HG03135 (cell line): ENCODE results near the gene BLOC1S1.

Source experiments
- ATAC-seq: cut with Tn5 transposase; IDR thresholded peaks from one replicate; pipeline ENCODE4 v1.9.1; 2021; ENCODE audit warnings: mild to moderate bottlenecking, moderate library complexity; ENCODE audit not compliant: unreplicated experiment

Gene BLOC1S1

DNA sequence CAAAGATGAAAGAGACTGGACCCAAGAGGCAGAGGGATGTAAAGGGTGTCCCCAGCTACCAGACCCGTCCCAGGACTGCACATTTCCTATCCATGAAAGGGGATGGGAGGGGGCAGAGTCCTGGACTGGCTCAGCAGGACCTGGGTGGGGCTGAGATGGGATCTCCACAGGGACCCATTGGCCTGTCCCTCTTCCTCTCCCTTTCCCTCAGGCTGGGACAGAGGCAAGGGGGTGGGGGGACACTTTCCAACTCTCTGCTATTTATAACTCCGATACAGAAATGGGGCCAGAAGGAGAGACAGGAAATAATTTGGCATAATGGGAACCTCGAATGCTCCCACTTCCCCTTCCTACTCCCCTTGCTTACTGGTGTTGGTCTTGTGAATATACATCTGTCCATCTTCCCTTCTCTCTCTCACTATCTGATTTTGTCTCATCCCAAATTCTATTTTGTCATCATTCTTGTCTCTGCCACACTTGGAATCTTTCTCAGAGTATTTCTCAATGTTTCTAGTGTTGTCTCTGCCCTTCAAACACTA, 7.1 kb upstream of the BLOC1S1 start:
- no peak for ATAC-seq

DNA sequence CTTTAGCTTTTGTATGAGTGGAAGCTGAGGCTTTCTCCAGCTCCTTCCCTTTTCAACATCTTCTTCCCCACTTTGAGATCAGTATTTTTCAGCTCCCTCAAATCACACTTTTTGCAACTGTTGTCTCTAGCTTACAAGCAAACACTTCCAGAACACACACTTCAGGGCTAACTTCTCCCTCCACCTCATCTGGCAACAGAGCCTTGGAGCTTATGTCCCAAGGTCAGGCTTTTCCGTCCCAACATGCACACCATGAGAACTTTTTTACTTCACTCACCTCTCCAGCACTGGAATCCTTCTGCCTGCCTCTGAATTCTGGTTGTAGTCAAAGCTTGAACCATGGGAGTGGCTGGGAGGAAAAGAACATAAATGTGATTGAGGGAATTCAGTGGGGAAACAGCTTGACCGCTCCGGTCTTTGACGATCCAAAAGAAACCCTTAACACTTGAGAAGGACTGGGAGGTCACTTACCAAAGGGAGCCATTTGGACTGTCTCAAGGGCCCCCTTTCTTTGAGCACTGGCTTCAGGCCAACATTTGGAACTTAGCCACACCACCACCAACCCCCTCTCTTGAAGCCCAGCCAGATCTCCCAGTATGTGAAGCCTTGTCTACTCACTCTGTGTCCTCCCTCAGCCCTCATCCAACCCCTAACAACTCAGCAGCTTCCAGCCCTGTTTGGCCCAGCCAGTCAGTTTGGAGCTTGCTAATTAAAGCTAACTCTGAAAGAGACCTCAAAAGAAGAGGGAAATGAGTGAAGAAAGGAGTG, 3.9 kb upstream of the BLOC1S1 start:
- no peak for ATAC-seq

DNA sequence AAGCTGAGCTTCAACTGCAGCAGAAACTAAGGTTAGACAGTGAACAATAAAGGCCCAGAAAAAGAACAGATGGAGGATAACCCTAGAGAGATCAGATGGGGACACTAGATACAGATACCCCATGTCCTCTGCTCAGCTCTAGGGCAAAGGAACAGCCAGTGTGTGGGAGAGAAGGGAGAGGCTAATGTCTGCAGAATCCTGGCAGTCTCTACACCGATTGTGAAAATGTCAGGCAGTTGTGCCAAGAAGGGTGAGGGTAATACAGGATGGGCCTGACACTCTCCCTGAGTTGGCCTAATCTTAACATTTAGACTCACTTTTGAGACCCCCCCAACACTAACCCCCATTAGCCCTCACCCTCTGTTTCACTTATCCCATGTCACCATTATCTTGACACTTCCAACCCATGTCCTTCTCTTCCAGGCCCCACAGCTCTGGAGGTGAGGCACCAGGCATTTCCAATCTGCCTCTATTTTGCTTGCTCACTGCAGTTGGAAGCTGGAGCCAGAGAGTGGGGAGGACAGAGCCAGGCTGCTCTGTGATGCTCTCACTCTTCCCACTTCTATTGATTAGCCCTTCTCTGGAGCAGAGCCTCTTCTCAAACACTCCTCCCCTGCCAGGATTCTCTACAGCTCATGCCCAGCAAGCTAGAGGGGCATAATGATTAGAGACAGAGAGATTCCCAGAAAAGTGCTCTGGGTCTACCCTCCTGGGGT, 3.0 kb upstream of the BLOC1S1 start:
- ATAC-seq: no peak

DNA sequence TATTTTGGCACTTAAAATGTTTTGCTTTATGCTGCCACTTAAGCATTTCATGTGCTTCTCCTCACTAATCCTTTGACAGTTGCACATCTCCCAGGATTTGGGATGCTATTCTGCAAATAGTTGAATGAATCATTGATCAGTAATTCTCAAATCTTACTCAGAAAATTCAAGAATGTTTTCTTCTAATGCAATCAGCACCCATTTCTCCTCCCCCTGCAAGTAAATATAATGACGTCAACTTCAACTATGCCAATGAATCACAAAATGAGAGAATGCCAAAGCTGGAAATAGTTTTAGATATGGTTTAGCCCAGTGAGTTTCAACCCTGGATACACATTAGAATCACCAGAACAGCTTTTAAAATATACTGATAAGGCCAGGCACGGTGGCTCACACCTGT, 2.1 kb upstream of the BLOC1S1 start:
- ATAC-seq: no peak

DNA sequence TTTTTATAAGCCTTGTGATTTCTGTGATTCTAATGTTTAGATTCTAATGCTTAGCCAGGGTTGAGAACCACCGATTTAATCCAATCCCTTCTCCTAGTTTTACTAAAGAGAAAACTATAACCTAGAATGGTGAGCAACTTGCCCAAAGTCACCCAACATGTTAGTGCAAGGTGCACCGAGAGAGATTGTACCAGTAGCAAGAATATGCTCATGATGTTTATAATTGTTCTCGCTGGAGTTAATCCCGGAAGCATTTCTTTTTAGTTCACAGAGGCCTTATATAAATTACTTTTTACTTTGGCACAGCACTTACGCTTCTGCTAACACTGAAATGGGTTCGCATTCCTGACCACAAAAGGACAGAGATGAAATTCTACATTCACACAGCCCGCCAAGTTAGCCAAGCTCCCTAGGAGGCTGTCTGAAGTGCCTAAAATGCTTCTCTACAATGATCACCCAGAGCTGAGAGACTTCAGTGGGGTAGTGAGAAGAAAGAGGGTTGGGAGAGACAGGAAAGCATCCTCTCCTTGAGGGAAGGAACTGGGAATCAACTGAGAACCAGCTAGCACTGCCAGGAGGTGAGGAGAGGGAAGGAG, 579 bp upstream of the BLOC1S1 start:
- no peak for ATAC-seq

DNA sequence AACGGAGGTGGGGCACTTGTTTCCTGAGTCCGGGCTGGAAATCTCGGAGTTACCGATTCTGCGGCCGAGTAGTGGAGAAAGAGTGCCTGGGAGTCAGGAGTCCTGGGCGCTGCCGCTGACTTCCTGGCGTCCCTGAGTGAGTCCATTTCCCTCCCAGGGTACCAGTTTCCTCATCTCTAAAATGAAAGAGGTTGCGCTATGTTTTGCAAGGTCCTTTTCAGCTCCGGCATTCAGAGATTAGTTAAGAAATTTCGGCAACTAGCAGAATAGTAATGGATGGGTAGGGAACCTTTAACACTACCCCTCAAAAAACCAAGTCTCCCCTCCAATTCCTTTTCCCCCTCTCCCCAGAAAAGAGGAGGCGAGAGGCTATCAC, 724 bp downstream of the BLOC1S1 start:
- ATAC-seq: no peak

DNA sequence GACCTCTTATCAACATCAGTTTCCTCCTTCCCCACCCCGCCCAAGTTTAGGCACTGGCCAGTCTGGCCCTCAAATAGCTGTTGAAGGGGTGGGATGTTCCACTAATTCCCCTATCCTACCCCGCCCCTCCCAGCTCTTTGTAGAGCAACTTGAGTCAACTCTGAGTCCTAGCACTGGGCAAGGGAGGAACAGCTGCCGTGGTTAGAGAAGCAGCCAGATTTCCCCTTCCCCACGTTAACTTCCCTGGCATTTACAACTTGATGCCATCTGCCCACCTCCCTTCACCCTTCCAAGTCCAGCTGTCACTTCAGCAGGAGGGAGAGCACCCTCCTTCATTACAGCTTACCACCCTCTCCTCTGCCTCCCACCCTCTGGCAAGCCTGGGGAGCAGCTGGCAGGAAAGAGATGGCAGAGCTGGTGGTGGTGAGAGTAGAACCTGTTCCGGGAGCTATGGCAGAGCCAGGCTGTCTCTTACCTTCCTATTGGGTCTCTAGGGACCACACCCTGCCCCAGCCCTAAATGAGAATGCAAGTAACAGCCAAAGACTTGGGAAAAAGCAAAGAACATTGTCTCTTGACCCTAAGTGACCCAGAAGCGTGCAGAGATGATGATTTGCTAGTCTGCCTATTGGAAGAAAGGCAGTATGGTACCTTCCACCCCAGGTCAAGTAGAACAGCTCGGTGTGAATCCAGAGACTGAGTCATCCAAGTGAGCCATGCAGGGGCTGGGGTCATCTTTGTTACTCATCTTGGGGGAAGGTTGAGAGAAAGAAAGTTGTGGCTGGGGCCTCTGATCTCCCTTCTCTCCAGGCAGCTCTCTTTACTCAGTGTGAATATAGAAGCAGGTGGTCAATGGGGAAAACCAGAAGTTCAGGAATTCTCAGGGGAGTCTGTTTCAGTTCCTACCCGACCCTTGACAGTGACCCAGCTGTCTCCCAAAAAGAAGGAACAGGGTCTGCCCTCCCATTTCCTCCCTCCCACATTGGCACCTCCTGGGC, 1.5 kb downstream of the BLOC1S1 start:
- no peak for ATAC-seq

DNA sequence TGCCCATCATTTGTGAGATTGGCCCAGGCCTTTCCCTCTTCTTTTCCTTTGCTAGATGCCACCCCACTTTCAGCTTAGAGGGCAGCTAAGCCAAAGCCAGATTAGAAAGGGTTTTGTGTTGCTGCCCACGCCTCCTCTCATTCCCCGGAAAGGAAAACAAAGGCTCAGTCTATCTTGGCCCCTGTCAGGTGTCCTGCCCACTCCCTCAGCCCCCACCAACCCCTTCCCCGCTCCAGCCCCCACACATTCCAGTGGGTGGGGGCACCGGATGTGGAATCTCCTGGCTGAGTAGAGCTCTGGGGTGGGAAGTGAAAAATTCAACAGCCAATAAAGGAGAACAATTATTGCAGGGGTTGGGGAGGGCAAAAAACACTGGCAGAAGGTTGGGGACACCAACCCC, 2.2 kb downstream of the BLOC1S1 start:
- no peak for ATAC-seq

DNA sequence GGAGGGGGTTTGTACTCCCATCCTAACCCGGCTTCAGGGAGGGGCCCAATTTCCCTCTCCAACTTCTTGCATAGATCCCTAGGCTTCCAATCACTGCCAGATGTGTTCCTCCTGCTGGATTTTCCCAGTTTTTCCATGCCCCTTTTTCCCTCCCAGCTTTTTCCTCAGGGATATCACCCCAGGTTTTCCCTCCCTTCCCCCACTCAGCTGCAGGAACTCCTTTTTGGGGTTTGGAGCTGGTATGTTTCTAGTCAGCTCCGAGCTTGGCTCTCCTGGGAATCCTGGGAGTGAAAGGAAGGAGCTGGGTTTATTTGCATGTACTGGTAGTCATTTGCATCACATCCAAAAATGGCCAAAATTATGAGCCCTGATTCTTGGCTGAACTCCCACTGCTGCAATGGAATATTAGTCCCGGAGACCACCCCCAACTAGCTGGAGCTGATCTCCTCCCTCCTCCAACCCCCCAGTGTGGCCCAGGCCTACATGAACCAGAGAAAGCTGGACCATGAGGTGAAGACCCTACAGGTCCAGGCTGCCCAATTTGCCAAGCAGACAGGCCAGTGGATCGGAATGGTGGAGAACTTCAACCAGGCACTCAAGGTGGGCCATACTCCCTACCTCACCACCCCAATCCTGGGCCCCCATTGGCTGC, 2.9 kb downstream of the BLOC1S1 start:
- no peak for ATAC-seq

DNA sequence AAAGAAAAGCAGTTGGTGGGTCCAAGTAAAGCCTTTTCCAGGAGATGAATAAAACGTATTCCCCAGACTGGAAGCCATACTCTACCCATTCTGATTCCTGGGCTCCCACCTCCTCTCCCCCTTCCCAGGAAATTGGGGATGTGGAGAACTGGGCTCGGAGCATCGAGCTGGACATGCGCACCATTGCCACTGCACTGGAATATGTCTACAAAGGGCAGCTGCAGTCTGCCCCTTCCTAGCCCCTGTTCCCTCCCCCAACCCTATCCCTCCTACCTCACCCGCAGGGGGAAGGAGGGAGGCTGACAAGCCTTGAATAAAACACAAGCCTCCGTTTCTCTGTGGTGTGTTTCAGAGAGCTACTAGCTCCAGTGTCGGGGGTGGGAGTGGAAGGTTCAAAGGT, 3.5 kb downstream of the BLOC1S1 start:
- ATAC-seq: no peak

DNA sequence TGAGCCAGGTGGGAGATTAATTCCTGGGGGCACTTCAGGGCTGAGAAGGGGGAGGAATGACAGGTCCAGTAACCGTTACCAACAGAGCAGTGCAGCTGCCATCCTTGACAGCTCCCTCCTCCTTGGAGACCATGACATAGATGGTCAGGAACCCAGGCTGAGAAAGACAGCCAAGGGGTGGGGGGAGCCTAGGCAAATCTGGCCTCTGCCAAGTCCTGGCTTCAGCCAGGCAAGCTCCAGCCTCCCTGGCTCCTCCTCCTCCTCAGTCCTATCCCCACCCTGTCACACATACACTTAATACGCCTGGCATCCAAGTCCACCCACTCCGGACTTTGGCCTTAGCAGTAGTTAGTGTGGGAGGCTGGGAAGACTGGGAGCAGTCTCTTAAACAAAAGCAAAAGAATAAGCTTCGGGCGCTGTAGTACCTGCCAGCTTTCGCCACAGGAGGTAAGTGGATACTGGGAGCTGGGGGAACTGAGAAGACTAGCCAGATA, 4.3 kb downstream of the BLOC1S1 start, which contains the start of gene RDH5:
Gene RDH5 (plus strand): TSS at position 323 of the 494 bp plus-strand sequence. CDS start 792 bp downstream, outside the sequence.
- ATAC-seq: no peak

DNA sequence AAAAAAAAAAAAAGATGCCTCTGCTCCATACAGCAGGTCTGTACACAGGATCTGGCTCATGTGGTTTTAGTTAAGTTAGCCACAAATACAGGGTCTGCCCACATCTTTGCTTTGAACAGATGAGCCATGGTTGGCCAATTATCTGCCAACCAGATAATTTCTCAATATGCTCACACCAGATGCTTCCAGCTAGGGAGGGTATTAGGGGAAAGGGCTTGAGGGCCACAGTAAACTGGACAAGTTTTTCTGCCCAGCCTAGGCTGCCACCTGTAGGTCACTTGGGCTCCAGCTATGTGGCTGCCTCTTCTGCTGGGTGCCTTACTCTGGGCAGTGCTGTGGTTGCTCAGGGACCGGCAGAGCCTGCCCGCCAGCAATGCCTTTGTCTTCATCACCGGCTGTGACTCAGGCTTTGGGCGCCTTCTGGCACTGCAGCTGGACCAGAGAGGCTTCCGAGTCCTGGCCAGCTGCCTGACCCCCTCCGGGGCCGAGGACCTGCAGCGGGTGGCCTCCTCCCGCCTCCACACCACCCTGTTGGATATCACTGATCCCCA, 5.1 kb downstream of the BLOC1S1 start:
- ATAC-seq: no peak

DNA sequence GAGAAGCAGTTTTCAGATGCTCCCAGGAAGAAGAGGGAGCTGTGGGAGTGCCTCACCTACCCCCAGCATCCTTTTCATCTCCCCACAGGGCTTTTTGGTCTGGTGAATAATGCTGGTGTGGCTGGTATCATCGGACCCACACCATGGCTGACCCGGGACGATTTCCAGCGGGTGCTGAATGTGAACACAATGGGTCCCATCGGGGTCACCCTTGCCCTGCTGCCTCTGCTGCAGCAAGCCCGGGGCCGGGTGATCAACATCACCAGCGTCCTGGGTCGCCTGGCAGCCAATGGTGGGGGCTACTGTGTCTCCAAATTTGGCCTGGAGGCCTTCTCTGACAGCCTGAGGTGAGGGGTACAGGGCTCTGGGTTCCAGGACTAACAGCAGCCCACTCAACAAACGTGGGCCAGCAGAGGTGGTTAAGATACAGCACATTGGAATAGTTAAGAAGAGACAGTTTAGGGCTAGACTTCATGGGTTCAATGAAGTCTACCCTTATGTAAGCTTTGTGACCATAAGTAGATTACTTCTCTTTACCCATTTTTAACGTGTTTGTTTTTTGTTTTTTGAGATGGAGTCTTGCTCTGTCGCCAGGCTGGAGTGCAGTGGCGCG, 5.9 kb downstream of the BLOC1S1 start:
- ATAC-seq: no peak

DNA sequence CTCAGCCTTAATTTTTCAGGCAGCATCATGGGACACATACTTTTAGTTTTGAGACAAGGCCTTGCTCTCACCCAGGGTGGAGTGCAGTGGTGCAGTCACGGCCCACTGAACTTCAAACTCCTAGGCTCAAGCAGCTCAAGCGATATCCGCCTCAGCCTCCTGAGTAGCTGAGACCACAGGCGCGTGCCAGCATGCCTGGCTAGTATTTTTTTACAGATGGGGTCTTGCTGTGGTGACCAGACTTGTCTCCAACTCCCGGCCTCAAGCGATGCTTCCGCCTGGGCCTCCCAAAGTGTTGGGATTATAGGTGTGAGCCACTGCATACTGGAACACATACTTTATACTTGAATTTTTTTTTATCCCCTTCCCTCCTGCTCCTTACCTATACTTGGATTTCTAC, 7.1 kb downstream of the BLOC1S1 start:
- ATAC-seq: no peak

DNA sequence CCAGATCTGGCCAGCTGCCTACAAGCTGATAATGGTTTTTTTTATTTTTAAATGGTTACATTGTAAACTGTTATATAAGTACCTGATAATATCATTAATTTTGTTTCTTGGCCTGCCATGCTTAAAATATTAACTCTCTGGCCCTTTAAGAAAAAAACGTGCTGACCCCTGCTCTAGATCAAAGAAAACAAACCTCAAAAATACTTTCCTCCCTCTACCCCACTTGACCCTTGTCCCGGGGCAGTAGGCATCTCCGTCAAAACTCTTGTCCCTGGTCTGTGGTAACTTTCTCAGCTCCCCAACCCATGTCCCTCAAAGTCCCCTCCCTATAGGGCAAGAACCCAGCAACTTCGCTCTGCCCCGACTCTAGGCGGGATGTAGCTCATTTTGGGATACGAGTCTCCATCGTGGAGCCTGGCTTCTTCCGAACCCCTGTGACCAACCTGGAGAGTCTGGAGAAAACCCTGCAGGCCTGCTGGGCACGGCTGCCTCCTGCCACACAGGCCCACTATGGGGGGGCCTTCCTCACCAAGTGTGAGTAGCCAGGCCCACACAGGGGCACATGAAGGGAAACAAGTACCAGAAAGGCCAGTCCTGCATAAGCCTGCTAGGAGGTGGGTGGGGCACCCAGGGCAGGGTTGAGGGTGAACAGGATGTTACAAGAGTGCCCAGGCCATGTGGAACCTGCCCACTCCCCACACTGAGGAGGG, 7.8 kb downstream of the BLOC1S1 start:
- ATAC-seq: no peak

DNA sequence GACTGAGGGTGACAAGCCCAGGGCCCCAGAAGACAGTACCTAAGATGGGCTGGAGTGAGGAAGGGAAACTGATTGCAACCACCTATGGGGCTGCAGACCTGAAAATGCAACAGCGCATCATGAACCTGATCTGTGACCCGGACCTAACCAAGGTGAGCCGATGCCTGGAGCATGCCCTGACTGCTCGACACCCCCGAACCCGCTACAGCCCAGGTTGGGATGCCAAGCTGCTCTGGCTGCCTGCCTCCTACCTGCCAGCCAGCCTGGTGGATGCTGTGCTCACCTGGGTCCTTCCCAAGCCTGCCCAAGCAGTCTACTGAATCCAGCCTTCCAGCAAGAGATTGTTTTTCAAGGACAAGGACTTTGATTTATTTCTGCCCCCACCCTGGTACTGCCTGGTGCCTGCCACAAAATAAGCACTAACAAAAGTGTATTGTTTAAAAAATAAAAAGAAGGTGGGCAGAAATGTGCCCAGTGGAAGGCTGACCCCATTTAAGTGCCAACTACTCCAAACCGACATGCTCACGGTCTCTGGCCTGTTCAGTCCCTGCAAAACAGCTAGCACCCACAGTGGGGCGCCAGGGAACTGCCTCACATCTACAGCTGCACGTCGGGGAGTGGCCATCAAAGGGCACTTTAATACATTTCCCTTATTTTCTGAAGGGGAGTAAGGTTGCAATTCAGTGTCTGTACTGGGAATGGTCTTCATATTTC, 8.5 kb downstream of the BLOC1S1 start:
- ATAC-seq: no peak

DNA sequence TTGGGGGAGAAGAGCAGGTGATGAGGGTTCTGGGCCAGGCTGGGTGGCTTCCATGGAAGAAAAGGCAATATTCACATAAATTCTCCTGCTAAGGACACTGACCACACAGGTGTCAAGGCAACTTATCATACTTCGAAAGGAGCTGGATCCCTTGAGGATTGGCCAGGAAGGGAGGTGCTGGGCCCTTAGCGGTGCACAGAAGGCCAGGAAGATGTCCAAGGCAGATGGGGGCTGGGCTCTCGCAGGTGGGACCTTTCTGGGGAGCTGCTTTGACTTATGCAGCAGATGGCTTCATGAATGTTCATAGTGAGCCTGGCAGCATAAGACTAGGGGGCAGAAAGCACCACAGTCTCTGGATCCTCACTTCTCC, 9.1 kb downstream of the BLOC1S1 start:
- ATAC-seq: no peak

DNA sequence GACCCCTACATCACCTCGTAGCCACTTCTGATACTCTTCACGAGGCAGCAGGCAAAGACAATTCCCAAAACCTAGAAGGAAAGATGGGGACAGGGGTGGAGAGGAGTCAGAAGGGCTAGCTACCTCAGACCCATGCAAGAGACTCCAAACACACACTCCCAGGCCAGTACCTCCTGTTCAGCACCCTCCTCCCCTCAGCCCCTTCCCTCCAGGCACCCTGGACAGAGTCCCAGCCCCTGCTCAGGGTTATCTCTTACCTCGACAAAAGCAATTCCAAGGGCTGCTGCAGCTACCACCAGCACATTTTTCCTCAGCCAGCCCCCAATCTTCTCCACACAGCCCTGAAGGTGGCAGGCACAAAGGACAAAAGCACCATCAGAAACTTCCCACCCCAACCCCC, 9.7 kb downstream of the BLOC1S1 start:
- no peak for ATAC-seq
